Endothelial cell of umbilical vein (primary cell): ENCODE results near the gene KMT2C.
"Not testable (repeated sequence)": the region's sequence is repeated elsewhere in the genome, so short reads cannot be mapped to it uniquely, and the experiment has no call there.

ENCODE experiments used
- EZH2 ChIP-seq: IDR thresholded peaks from 2 replicates; pipeline ENCODE4 v1.6.1; 2012; ENCODE audit warnings: borderline replicate concordance, low read depth, mild to moderate bottlenecking, moderate library complexity, low read length, inconsistent platforms; ENCODE audit not compliant: severe bottlenecking
- MYC ChIP-seq: IDR thresholded peaks from one replicate; pipeline ENCODE4 v1.6.1; 2011; ENCODE audit warnings: mild to moderate bottlenecking, low read depth, low read length
- POLR2A ChIP-seq: IDR thresholded peaks from 2 replicates; pipeline ENCODE4 v1.6.1; 2012; ENCODE audit warnings: low read depth, mild to moderate bottlenecking, control low read depth, low read length
- POLR2AphosphoS5 ChIP-seq: IDR thresholded peaks from 2 replicates; pipeline ENCODE4 v1.6.1; 2012; ENCODE audit warnings: low read depth, mild to moderate bottlenecking, control low read depth, low read length, moderate library complexity; ENCODE audit not compliant: insufficient read depth
- TF ChIP-seq, protein P1 (sequence below), 2 donors: IDR thresholded peaks; 1 replicate in 1 of 2; 2 replicates in 1 of 2; pipeline ENCODE4 v1.5.1; 2011; ENCODE audit warnings: low read length in 2 of 2, mild to moderate bottlenecking in 2 of 2, moderate library complexity in 2 of 2, control low read depth in 1 of 2, inconsistent platforms in 1 of 2, low read depth in 1 of 2; ENCODE audit not compliant: insufficient read depth in 1 of 2; ENCODE audit errors: extremely low read depth in 1 of 2

DNA sequence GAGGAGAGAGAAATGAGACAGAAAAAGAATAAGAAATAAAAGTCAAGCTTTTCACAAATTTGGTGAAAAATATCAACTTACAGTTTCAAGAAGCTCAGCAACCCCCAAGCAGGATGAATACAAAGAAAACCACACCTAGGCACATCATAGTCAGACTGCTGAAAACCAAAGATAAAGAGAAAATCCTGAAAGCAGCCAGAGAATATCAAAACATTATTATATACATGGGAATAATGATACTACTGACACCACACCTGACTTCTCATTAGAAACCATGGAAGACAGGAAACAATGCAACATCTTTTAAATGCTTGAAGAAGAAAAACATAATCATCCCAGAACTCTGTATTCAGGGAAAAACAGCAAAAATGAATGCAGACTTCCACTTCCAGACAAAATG lies 149.6 kb downstream of the KMT2C start:
- TF ChIP-seq, protein P1, sequence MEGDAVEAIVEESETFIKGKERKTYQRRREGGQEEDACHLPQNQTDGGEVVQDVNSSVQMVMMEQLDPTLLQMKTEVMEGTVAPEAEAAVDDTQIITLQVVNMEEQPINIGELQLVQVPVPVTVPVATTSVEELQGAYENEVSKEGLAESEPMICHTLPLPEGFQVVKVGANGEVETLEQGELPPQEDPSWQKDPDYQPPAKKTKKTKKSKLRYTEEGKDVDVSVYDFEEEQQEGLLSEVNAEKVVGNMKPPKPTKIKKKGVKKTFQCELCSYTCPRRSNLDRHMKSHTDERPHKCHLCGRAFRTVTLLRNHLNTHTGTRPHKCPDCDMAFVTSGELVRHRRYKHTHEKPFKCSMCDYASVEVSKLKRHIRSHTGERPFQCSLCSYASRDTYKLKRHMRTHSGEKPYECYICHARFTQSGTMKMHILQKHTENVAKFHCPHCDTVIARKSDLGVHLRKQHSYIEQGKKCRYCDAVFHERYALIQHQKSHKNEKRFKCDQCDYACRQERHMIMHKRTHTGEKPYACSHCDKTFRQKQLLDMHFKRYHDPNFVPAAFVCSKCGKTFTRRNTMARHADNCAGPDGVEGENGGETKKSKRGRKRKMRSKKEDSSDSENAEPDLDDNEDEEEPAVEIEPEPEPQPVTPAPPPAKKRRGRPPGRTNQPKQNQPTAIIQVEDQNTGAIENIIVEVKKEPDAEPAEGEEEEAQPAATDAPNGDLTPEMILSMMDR (IDR thresholded peaks at IDR 0.05; ENCODE audit: extremely low read depth in 1 of 2, insufficient read depth in 1 of 2, low read depth in 1 of 2, low read length in 2 of 2), result not testable (repeated sequence)
- TF ChIP-seq POLR2A, POLR2AphosphoS5, MYC, EZH2: not testable (repeated sequence)
